IMR-90 (cell line): ENCODE data around the gene HACD4. TPM values are rescaled to one million over a fixed set of nuclear protein-coding genes. Genes with fewer than 3 reads are reported as not detected.

ENCODE experiments used
- CHD1 ChIP-seq: IDR thresholded peaks from 2 replicates; pipeline ENCODE4 v1.6.1; 2012; ENCODE audit warnings: low read depth, low read length, improper control_type of control experiment
- MAFK ChIP-seq: IDR thresholded peaks from 2 replicates; pipeline ENCODE4 v1.6.1; 2012; ENCODE audit warnings: low read depth, low read length, improper control_type of control experiment
- MXI1 ChIP-seq: IDR thresholded peaks from 2 replicates; pipeline ENCODE4 v1.6.1; 2012; ENCODE audit warnings: low read depth, mild to moderate bottlenecking, low read length, moderate library complexity, borderline replicate concordance
- RAD21 ChIP-seq: IDR thresholded peaks from 2 replicates; pipeline ENCODE4 v1.6.1; 2012; ENCODE audit warnings: low read length, improper control_type of control experiment
- RFX5 ChIP-seq: IDR thresholded peaks from 2 replicates; pipeline ENCODE4 v1.8.0; 2012; ENCODE audit warnings: low read depth, mild to moderate bottlenecking, low read length, moderate library complexity
- SMC3 ChIP-seq: fragments of 150-350 bp; IDR thresholded peaks from 2 replicates; pipeline ENCODE4 v1.6.1; 2016; ENCODE audit warnings: low read depth, mild to moderate bottlenecking, antibody characterized with exemption, low read length, moderate library complexity
- polyA plus RNA-seq, 3 experiments: library from polyadenylated mRNA; depleted of rRNA; stranded (reverse); fragments of >200 nt; gene quantifications; 2 replicates each; pipeline ENCODE4 v1.2.3, GENCODE V29; 2012; ENCODE audit warnings: low replicate concordance in 1 of 3
- total RNA-seq: library from RNA; depleted of rRNA; stranded (reverse); fragments of >200 nt; gene quantifications from 2 replicates; pipeline ENCODE4 v1.2.3, GENCODE V29; 2012
- TF ChIP-seq, protein P1 (sequence below): conservative IDR thresholded peaks from 2 replicates; pipeline ENCODE4 v1.5.1; 2012; ENCODE audit warnings: mild to moderate bottlenecking, low read depth, low read length, improper control_type of control experiment

HACD4 gene
- total and polyA plus RNA-seq, 2 of the 4 experiments (the other 2 are of a cell fraction): 1.9 to 2.2 TPM

DNA sequence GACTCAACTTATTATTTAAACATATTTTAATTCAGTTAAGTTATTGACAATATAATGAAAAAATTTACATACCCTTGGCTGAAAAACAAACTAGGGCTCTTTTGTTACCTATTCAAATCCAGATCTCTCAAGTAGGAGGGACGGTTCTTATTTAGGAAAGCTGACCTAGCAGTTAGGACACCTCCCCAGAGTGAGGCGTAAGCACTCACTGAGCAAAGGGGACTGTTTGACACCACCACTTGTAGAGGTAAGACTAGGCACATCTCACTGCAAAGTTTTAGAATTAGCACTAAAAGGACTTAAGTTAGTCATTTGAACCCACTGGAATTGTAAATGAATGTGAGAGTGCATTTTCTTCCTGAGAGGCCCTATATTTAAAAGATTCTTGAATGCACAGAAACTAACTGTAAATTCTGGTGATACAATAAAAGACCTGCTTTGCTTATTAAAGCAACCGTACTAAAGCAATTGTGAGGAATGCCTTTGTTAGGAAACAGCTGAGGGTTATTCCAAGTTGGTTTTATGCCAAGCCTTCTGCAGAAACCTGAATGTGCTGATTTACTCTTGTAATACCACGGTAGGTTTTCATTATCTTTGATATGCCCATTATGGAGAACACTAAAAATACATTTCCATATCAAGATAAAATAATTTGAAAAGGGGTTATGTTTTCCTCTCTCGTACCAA, 16.2 kb downstream of the HACD4 start (continued):
- TF ChIP-seq, protein P1, sequence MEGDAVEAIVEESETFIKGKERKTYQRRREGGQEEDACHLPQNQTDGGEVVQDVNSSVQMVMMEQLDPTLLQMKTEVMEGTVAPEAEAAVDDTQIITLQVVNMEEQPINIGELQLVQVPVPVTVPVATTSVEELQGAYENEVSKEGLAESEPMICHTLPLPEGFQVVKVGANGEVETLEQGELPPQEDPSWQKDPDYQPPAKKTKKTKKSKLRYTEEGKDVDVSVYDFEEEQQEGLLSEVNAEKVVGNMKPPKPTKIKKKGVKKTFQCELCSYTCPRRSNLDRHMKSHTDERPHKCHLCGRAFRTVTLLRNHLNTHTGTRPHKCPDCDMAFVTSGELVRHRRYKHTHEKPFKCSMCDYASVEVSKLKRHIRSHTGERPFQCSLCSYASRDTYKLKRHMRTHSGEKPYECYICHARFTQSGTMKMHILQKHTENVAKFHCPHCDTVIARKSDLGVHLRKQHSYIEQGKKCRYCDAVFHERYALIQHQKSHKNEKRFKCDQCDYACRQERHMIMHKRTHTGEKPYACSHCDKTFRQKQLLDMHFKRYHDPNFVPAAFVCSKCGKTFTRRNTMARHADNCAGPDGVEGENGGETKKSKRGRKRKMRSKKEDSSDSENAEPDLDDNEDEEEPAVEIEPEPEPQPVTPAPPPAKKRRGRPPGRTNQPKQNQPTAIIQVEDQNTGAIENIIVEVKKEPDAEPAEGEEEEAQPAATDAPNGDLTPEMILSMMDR: no peak
- TF ChIP-seq SMC3 (no peak), CHD1 (no peak), MXI1 (no peak), RAD21 (no peak), RFX5 (no peak), MAFK (no peak)
